Keratinocyte (primary cell): ENCODE results near the gene TMEM229B. TPM values are rescaled to one million over a fixed set of nuclear protein-coding genes. Genes with fewer than 3 reads are reported as not detected.

Experiments
- DNase-seq: peaks from one replicate; pipeline ENCODE4 v3.0.0-alpha.2; 2011; ENCODE audit warnings: low read depth, missing footprints, low spot score
- FAIRE-seq: peaks from 2 replicates; lab custom pipeline; 2011; peaks lifted over from hg19 to GRCh38; lab: Jason Lieb, UNC
- H2AFZ ChIP-seq: 2 replicates; pipeline ENCODE4 v1.6.0; 2012; ENCODE audit warnings: low read length, control low read depth, inconsistent platforms; ENCODE audit not compliant: control insufficient read depth
- H3K27ac ChIP-seq: 2 replicates; pipeline ENCODE4 v1.5.1; 2011; ENCODE audit warnings: low read length; ENCODE audit not compliant: control insufficient read depth, insufficient read depth
- H3K27me3 ChIP-seq: 3 replicates; pipeline ENCODE4 v1.6.0; 2011; ENCODE audit warnings: low read length; ENCODE audit not compliant: control insufficient read depth, insufficient read depth; ENCODE audit errors: extremely low read depth
- H3K36me3 ChIP-seq, 2 experiments: 2 replicates in 1 of 2; 3 replicates in 1 of 2; pipeline ENCODE4 v1.5.1; 2011; ENCODE audit warnings: low read length in 2 of 2, mild to moderate bottlenecking in 1 of 2; ENCODE audit not compliant: control insufficient read depth in 2 of 2, insufficient read depth in 2 of 2; ENCODE audit errors: extremely low read depth in 1 of 2
- H3K4me1 ChIP-seq: 3 replicates; pipeline ENCODE4 v1.5.1; 2011; ENCODE audit warnings: low read length; ENCODE audit not compliant: control insufficient read depth, insufficient read depth; ENCODE audit errors: extremely low read depth
- H3K4me2 ChIP-seq: 3 replicates; pipeline ENCODE4 v1.6.0; 2011; ENCODE audit warnings: low read depth, low read length; ENCODE audit not compliant: control insufficient read depth, insufficient read depth; ENCODE audit errors: extremely low read depth
- H3K4me3 ChIP-seq, 3 experiments: fragments of 200-600 bp in 1 of 3; sonication (generic) in 1 of 3; 2 replicates in 2 of 3; 3 replicates in 1 of 3; pipeline ENCODE4 v1.5.1; 2011 to 2016; ENCODE audit warnings: low read length in 3 of 3, mild to moderate bottlenecking in 3 of 3, control low read depth in 2 of 3, inconsistent platforms in 1 of 3, low read depth in 1 of 3, mixed read lengths in 1 of 3, mixed run types in 1 of 3, moderate library complexity in 1 of 3; ENCODE audit not compliant: control insufficient read depth in 2 of 3, insufficient read depth in 2 of 3; ENCODE audit errors: extremely low read depth in 1 of 3
- H3K79me2 ChIP-seq: 2 replicates; pipeline ENCODE4 v1.6.0; 2012; ENCODE audit warnings: low read length; ENCODE audit not compliant: control insufficient read depth, insufficient read depth
- H3K9ac ChIP-seq: 3 replicates; pipeline ENCODE4 v1.6.0; 2011; ENCODE audit warnings: low read length; ENCODE audit not compliant: control insufficient read depth, insufficient read depth; ENCODE audit errors: extremely low read depth
- H3K9me1 ChIP-seq: 3 replicates; pipeline ENCODE4 v1.6.0; 2011; ENCODE audit warnings: low read length; ENCODE audit not compliant: control insufficient read depth, insufficient read depth; ENCODE audit errors: extremely low read depth
- H3K9me3 ChIP-seq: 2 replicates; pipeline ENCODE4 v1.5.1; 2012; ENCODE audit warnings: low read depth, low read length; ENCODE audit not compliant: control insufficient read depth
- H4K20me1 ChIP-seq: 3 replicates; pipeline ENCODE4 v1.6.0; 2011; ENCODE audit warnings: low read length; ENCODE audit not compliant: control insufficient read depth, insufficient read depth; ENCODE audit errors: extremely low read depth
- CTCF ChIP-seq, 3 experiments: IDR thresholded peaks in 1 of 3; conservative IDR thresholded peaks in 1 of 3; optimal IDR thresholded peaks in 1 of 3; 2 replicates in 2 of 3; 3 replicates in 1 of 3; pipeline versions ENCODE3 to v1.5.1; 2011; ENCODE audit warnings: low read length in 3 of 3, mild to moderate bottlenecking in 3 of 3, moderate library complexity in 2 of 3, control low read depth in 1 of 3, inconsistent platforms in 1 of 3; ENCODE audit not compliant: insufficient read depth in 2 of 3; ENCODE audit errors: extremely low read depth in 1 of 3
- EZH2 ChIP-seq: IDR thresholded peaks from one replicate; pipeline ENCODE4 v1.6.1; 2012; ENCODE audit warnings: inconsistent platforms, mild to moderate bottlenecking, low read length, moderate library complexity
- dilution Hi-C: fragments of 300-500 bp; cut with MboI; formaldehyde crosslinking; loops from one replicate; pipeline ENCODE4 v1.7.0; 2020; ENCODE audit warnings: low sequenced_read_pairs; ENCODE audit not compliant: extremely low pct_ligation_motif_present
- polyA plus RNA-seq, 5 experiments: library from polyadenylated mRNA; depleted of rRNA in 3 of 5; stranded (reverse) in 3 of 5; stranded (forward) in 1 of 5; unstranded in 1 of 5; fragments of >200 nt; gene quantifications; 1 replicate in 1 of 5; 2 replicates in 3 of 5; 3 replicates in 1 of 5; pipeline versions ENCODE4 v1.2.1 to v1.2.3, GENCODE V29; 2011 to 2012; ENCODE audit warnings: missing spikeins in 2 of 5, low read depth in 1 of 5, low replicate concordance in 1 of 5

The TMEM229B gene
- polyA plus RNA-seq, 1 donor (not counting 4 experiments of a cell fraction or from before 2014, with no cell fraction given) = 1.0 TPM

DNA sequence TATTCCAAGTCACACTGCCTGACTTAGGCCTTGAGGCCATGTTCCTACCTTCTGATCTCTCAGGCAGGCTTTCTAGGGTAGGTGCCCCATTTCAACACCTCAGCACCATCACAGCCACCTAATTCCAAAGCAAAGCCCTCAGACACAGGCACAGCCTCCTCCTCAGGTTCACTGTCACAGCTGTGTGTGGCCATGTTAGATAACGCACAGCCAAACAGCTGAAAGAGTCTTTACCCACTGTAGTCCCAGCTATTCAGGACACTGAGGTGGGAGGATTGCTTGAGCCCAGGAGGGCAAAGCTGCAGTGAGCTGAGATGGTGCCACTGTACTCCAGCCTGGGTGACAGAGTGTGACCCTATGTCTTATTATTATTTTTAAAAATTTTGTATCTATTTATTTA lies 7.3 kb upstream of the TMEM229B start:
- Histone ChIP-seq H3K9me1 (no peaks in the 10 kb centered on the region), H4K20me1 (no peaks in the 10 kb centered on the region), H3K36me3 (no peaks in the 10 kb centered on the region), H3K4me3 (no peak overlapping the region), H3K79me2 (no peaks in the 10 kb centered on the region), H2AFZ (no peak overlapping the region), H3K4me2 (no peak overlapping the region), H3K4me1 (no peaks in the 10 kb centered on the region), H3K27ac (no peak overlapping the region), H3K9ac (no peak overlapping the region), H3K9me3 (peaks cover 3% of the 10 kb centered on the region), H3K27me3 (peaks cover 4% of the 10 kb centered on the region)
- dilution Hi-C loops = no loop called here
- no peak for FAIRE-seq
- no peak for DNase-seq
- TF ChIP-seq EZH2 (no peak), CTCF (optimal IDR thresholded peaks at IDR 0.05 in 1 of 3, IDR thresholded peaks at IDR 0.05 in 1 of 3, conservative IDR thresholded peaks at IDR 0.05 in 1 of 3; ENCODE audit: extremely low read depth in 1 of 3, insufficient read depth in 2 of 3, low read length in 3 of 3) (no peak)

- Histone ChIP-seq H3K9ac (no peak overlapping the region), H2AFZ (no peak overlapping the region), H3K4me1 (no peaks in the 10 kb centered on the region), H3K79me2 (no peaks in the 10 kb centered on the region), H3K4me2 (no peak overlapping the region), H3K36me3 (no peaks in the 10 kb centered on the region), H4K20me1 (no peaks in the 10 kb centered on the region), H3K27me3 (peaks cover 4% of the 10 kb centered on the region), H3K4me3 (no peak overlapping the region), H3K27ac (no peak overlapping the region), H3K9me1 (no peaks in the 10 kb centered on the region), H3K9me3 (peaks cover 3% of the 10 kb centered on the region)
- TF ChIP-seq CTCF (optimal IDR thresholded peaks at IDR 0.05 in 1 of 3, IDR thresholded peaks at IDR 0.05 in 1 of 3, conservative IDR thresholded peaks at IDR 0.05 in 1 of 3; ENCODE audit: extremely low read depth in 1 of 3, insufficient read depth in 2 of 3, low read length in 3 of 3) (no peak), EZH2 (no peak)
- DNase-seq (no peak), FAIRE-seq (no peak)
- dilution Hi-C loops = no loop called here
These were observed 4.7 kb upstream of the TMEM229B start for GRCh38 chr14:67493092-67493717.
